ENCODE results near the gene GALNT14. TPM values are rescaled to one million over a fixed set of nuclear protein-coding genes. Genes with fewer than 3 reads are reported as not detected.

The GALNT14 gene
- total and polyA plus RNA-seq, 2 of the 13 experiments (the other 11 are each of a cell fraction or from before 2014, with no cell fraction given), result not detected

DNA sequence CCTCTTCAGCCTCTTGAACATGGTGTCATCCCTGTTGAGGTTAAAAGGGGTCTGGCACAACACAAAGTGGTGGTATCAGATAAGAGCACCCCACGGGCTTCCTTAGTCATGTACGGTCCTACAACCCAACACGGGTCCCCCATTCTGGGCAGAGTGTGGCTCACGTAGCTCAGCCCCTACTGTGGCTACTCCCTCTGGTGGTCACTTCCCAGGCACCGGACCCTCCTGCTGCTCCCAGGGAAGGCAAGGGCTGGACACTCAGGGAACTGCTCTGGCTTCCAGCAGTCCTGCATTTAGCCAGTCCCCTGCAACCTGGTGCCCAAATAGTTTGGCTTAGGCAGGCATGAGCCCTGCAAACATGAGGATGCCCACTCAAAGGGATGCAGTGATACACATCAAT, 58.6 kb downstream of the GALNT14 start (continued):
- TF ChIP-seq, protein P1, sequence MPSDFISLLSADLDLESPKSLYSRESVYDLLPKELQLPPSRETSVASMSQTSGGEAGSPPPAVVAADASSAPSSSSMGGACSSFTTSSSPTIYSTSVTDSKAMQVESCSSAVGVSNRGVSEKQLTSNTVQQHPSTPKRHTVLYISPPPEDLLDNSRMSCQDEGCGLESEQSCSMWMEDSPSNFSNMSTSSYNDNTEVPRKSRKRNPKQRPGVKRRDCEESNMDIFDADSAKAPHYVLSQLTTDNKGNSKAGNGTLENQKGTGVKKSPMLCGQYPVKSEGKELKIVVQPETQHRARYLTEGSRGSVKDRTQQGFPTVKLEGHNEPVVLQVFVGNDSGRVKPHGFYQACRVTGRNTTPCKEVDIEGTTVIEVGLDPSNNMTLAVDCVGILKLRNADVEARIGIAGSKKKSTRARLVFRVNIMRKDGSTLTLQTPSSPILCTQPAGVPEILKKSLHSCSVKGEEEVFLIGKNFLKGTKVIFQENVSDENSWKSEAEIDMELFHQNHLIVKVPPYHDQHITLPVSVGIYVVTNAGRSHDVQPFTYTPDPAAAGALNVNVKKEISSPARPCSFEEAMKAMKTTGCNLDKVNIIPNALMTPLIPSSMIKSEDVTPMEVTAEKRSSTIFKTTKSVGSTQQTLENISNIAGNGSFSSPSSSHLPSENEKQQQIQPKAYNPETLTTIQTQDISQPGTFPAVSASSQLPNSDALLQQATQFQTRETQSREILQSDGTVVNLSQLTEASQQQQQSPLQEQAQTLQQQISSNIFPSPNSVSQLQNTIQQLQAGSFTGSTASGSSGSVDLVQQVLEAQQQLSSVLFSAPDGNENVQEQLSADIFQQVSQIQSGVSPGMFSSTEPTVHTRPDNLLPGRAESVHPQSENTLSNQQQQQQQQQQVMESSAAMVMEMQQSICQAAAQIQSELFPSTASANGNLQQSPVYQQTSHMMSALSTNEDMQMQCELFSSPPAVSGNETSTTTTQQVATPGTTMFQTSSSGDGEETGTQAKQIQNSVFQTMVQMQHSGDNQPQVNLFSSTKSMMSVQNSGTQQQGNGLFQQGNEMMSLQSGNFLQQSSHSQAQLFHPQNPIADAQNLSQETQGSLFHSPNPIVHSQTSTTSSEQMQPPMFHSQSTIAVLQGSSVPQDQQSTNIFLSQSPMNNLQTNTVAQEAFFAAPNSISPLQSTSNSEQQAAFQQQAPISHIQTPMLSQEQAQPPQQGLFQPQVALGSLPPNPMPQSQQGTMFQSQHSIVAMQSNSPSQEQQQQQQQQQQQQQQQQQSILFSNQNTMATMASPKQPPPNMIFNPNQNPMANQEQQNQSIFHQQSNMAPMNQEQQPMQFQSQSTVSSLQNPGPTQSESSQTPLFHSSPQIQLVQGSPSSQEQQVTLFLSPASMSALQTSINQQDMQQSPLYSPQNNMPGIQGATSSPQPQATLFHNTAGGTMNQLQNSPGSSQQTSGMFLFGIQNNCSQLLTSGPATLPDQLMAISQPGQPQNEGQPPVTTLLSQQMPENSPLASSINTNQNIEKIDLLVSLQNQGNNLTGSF (CRISPR knock-in tag; IDR thresholded peaks at IDR 0.05), result no peak
- TF ChIP-seq RFXANK (CRISPR knock-in tag; IDR thresholded peaks at IDR 0.05), result no peak
- TF ChIP-seq TCF7 (IDR thresholded peaks at IDR 0.05; ENCODE audit: low read depth), result no peak
- no peak for TF ChIP-seq RFXAP (CRISPR knock-in tag; IDR thresholded peaks at IDR 0.05; ENCODE audit: borderline replicate concordance)
- TF ChIP-seq ZNF160 (CRISPR knock-in tag; IDR thresholded peaks at IDR 0.05), result no peak
- no peak for TF ChIP-seq U2AF1 (optimal IDR thresholded peaks at IDR 0.05; ENCODE audit: low read depth, low read length)
- peak; percentile 24 for TF ChIP-seq YY1 (IDR thresholded peaks at IDR 0.05; ENCODE audit: insufficient read depth, insufficient replicate concordance, low read depth, low read length)
- TF ChIP-seq, protein P2, sequence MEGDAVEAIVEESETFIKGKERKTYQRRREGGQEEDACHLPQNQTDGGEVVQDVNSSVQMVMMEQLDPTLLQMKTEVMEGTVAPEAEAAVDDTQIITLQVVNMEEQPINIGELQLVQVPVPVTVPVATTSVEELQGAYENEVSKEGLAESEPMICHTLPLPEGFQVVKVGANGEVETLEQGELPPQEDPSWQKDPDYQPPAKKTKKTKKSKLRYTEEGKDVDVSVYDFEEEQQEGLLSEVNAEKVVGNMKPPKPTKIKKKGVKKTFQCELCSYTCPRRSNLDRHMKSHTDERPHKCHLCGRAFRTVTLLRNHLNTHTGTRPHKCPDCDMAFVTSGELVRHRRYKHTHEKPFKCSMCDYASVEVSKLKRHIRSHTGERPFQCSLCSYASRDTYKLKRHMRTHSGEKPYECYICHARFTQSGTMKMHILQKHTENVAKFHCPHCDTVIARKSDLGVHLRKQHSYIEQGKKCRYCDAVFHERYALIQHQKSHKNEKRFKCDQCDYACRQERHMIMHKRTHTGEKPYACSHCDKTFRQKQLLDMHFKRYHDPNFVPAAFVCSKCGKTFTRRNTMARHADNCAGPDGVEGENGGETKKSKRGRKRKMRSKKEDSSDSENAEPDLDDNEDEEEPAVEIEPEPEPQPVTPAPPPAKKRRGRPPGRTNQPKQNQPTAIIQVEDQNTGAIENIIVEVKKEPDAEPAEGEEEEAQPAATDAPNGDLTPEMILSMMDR (CRISPR knock-in tag; IDR thresholded peaks at IDR 0.05), result peak; percentile 62
- no peak for TF ChIP-seq ZNF891 (CRISPR knock-in tag; IDR thresholded peaks at IDR 0.05)
- no peak for TF ChIP-seq ZNF713 (CRISPR knock-in tag; IDR thresholded peaks at IDR 0.05)
- TF ChIP-seq ZNF782 (CRISPR knock-in tag; IDR thresholded peaks at IDR 0.05; ENCODE audit: borderline replicate concordance), result no peak
- TF ChIP-seq, protein P3, sequence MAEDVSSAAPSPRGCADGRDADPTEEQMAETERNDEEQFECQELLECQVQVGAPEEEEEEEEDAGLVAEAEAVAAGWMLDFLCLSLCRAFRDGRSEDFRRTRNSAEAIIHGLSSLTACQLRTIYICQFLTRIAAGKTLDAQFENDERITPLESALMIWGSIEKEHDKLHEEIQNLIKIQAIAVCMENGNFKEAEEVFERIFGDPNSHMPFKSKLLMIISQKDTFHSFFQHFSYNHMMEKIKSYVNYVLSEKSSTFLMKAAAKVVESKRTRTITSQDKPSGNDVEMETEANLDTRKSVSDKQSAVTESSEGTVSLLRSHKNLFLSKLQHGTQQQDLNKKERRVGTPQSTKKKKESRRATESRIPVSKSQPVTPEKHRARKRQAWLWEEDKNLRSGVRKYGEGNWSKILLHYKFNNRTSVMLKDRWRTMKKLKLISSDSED (CRISPR knock-in tag; IDR thresholded peaks at IDR 0.05), result no peak
- TF ChIP-seq KMT2B (CRISPR knock-in tag; IDR thresholded peaks at IDR 0.05), result no peak
- no peak for TF ChIP-seq ZNF724P (CRISPR knock-in tag; IDR thresholded peaks at IDR 0.05; ENCODE audit: borderline replicate concordance)
- no peak for TF ChIP-seq ZNF136 (CRISPR knock-in tag; IDR thresholded peaks at IDR 0.05; ENCODE audit: low read depth)
- TF ChIP-seq HNRNPH1 (optimal IDR thresholded peaks at IDR 0.05; ENCODE audit: low read depth, low read length), result no peak
- TF ChIP-seq, protein P4, sequence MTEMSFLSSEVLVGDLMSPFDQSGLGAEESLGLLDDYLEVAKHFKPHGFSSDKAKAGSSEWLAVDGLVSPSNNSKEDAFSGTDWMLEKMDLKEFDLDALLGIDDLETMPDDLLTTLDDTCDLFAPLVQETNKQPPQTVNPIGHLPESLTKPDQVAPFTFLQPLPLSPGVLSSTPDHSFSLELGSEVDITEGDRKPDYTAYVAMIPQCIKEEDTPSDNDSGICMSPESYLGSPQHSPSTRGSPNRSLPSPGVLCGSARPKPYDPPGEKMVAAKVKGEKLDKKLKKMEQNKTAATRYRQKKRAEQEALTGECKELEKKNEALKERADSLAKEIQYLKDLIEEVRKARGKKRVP (CRISPR knock-in tag; IDR thresholded peaks at IDR 0.05), result no peak
- no peak for TF ChIP-seq ZNF335 (CRISPR knock-in tag; IDR thresholded peaks at IDR 0.05)
- TF ChIP-seq ZNF138 (CRISPR knock-in tag; IDR thresholded peaks at IDR 0.05; ENCODE audit: low read depth), result no peak
- no peak for TF ChIP-seq ZNF557 (CRISPR knock-in tag; IDR thresholded peaks at IDR 0.05)
- TF ChIP-seq, protein P5, sequence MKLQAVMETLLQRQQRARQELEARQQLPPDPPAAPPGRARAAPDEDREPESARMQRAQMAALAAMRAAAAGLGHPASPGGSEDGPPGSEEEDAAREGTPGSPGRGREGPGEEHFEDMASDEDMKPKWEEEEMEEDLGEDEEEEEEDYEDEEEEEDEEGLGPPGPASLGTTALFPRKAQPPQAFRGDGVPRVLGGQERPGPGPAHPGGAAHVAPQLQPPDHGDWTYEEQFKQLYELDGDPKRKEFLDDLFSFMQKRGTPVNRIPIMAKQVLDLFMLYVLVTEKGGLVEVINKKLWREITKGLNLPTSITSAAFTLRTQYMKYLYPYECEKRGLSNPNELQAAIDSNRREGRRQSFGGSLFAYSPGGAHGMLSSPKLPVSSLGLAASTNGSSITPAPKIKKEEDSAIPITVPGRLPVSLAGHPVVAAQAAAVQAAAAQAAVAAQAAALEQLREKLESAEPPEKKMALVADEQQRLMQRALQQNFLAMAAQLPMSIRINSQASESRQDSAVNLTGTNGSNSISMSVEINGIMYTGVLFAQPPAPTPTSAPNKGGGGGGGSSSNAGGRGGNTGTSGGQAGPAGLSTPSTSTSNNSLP (IDR thresholded peaks at IDR 0.05; ENCODE audit: low read depth, low read length), result no peak
